Measurements from ENCODE around the gene FRMD1.

Gene FRMD1

DNA sequence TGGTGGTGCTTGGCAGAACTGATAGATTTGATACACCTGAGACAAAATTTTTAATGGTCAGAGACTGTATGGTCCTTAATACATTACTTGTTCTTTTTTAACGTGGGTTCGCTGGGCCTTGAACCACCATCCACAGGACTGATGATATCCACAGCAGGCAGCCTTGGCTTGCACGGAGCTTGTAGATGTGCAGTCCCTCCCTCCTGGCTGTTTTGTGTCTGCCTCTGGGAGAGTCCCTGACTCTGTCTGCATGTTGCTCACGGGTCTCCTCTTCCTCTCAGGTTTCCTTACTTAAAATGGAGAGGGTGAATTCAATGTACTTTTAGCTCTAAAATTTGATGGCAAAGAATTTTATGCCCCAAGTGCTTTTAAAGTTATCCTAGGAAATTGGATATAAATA is 64.0 kb downstream of the FRMD1 start:
- H3K36me3 ChIP-seq, result peaks cover 0 to 26% (median 4%) of the 10 kb centered on the region in 11 experiments; a peak in 8 of 22 replicates
- H3K27me3 ChIP-seq, result peaks cover 0 to 6% (median 0%) of the 10 kb centered on the region in 11 experiments; a peak in 1 of 22 replicates
- H3K9ac ChIP-seq, result no peak overlapping the region
- no peak overlapping the region for H3K27ac ChIP-seq
- H3K9me3 ChIP-seq (replicated peaks in 1 of 11), result peaks cover 49 to 96% (median 73%) of the 10 kb centered on the region in 11 experiments
- 0 out of 20 replicates have a peak overlapping the region, but pooled peaks of 1 of the 10 experiments have one; percentile 16 for H3K4me3 ChIP-seq
- no peaks in the 10 kb centered on the region for H4K20me1 ChIP-seq
- H3K4me2 ChIP-seq, result peak overlapping the region in 6 of 11 experiments; percentile 39 to 62 (median 51); a peak in 10 of 22 replicates
- TF ChIP-seq Cebpa-rat (IDR thresholded peaks at IDR 0.05), result no peak
- peaks cover 15 to 31% (median 25%) of the 10 kb centered on the region in 10 experiments for H3K4me1 ChIP-seq

DNA sequence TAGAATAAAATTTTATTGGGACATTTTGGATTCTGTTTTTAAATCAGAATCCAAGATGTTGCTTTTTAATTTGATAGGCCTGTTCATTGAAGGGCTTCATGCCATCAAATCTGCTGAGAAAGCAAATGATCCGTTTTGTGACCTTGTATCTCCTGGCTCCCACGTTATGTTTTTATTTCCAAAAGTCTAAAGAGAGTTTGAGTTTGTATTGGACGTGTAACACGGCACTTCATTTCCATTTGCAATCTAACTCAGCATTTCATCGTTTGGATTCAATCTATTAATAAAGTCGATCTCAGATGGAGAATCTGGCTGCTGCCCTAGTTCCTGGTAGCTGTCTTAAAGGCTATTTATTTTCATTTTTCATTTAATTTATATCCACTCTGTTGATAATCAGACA is 64.6 kb downstream of the FRMD1 start:
- Histone ChIP-seq H3K4me1 (peaks cover 15 to 31% (median 25%) of the 10 kb centered on the region in 10 experiments), H3K4me3 (no peak overlapping the region), H3K27me3 (peaks cover 0 to 6% (median 0%) of the 10 kb centered on the region in 11 experiments; a peak in 1 of 22 replicates), H3K9me3 (replicated peaks in 1 of 11) (peaks cover 55 to 96% (median 75%) of the 10 kb centered on the region in 11 experiments), H3K36me3 (peaks cover 0 to 31% (median 4%) of the 10 kb centered on the region in 11 experiments; a peak in 8 of 22 replicates), H4K20me1 (no peaks in the 10 kb centered on the region), H3K27ac (no peak overlapping the region), H3K4me2 (no peak overlapping the region; a peak in 1 of 22 replicates), H3K9ac (no peak overlapping the region)
- no peak for TF ChIP-seq Cebpa-rat (IDR thresholded peaks at IDR 0.05)

DNA sequence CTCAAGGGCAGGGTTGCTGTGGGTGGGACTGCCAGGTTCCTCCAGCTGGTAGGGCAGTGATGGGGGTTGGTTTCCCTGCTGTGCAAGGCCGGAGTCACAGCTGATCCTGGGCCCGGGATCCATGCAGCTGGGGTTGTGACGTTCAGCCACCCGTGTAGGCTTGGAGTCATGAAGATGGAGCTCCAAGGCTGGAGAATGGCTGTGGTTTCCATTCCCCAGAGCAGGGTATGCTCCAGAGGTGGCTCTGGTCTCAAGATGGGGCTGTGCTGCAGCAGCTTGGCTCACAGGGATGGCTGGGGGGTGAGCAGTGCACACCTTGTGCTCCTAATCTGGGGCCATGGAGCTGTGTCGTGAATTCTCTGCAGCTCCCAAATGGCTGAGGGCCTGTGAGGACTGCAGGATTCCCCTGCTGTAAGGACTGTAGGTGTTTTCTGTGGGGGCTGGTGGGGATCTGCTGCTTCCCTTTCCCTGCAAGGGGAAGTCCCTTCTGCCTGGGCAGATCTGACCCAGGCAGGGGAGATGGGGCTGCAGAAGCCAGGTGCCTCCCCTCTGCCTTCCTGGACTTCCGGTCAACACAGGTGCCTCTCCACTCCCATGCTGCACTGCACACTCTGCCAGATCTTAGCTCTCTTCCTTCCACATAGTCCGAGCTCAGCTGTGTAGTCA is 65.6 kb downstream of the FRMD1 start:
- Histone ChIP-seq H3K9me3 (replicated peaks in 1 of 11) (peaks cover 65 to 96% (median 78%) of the 10 kb centered on the region in 11 experiments), H3K27me3 (peaks cover 0 to 6% (median 0%) of the 10 kb centered on the region in 11 experiments; a peak in 1 of 22 replicates), H3K9ac (no peak overlapping the region), H3K4me2 (peak overlapping the region in 8 of 11 experiments; percentile 11 to 68 (median 41); a peak in 15 of 22 replicates), H4K20me1 (no peaks in the 10 kb centered on the region), H3K27ac (peak overlapping the region in 5 of 11 experiments; percentile 40 to 56 (median 47); a peak in 9 of 22 replicates), H3K4me1 (peaks cover 15 to 39% (median 25%) of the 10 kb centered on the region in 10 experiments), H3K36me3 (peaks cover 0 to 38% (median 4%) of the 10 kb centered on the region in 11 experiments; a peak in 8 of 22 replicates), H3K4me3 (no peak overlapping the region; a peak in 1 of 20 replicates)
- no peak for TF ChIP-seq Cebpa-rat (IDR thresholded peaks at IDR 0.05)

DNA sequence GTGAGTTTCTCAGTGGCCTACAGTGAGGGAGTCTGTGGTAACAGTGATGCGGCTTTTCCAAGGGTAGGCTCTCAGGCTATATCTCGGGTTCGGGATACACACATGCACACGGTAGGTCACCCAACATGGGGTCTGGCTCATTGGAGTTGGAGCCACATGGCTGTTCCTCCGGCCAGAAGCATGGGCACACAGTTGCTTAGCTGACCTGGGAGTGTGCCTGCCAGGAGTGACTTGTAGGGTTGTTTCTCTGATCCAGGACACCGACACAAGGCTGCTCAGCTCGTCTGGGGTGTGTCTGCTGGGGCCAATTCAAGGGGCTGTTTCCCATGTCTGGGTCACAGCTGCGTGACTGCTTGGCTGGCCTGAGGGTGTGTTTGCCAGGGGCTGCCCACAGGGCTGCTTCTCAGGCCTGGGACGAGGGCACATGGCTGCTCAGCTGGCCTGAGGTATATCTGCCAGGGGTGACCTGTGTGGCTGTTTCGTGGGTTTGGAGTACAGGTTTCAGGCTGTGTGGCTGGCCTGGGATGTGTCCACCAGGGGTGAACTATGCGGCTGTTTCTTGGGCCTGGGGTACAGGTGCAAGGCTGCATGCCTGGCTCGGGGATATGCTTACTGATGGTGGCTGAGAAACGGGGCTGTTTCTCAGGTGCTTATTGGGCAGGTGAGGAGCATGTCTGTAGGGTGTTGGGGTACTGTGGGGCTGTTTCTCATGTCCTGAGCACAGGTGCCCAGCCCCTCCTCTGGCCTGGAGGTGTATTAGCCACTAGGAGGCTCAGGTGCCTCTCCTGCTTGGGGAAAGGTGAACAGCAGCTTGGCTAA is 66.4 kb downstream of the FRMD1 start:
- peaks cover 20 to 47% (median 31%) of the 10 kb centered on the region in 10 experiments for H3K4me1 ChIP-seq
- H3K9ac ChIP-seq, result no peak overlapping the region
- peaks cover 0 to 38% (median 4%) of the 10 kb centered on the region in 11 experiments; a peak in 8 of 22 replicates for H3K36me3 ChIP-seq
- no peak for TF ChIP-seq Cebpa-rat (IDR thresholded peaks at IDR 0.05)
- peak overlapping the region in 6 of 11 experiments; percentile 11 to 60 (median 41); a peak in 9 of 22 replicates for H3K4me2 ChIP-seq
- peaks cover 71 to 97% (median 82%) of the 10 kb centered on the region in 11 experiments for H3K9me3 ChIP-seq (replicated peaks in 1 of 11)
- peak overlapping the region in 6 of 11 experiments; percentile 36 to 56 (median 45); a peak in 11 of 22 replicates for H3K27ac ChIP-seq
- H3K4me3 ChIP-seq, result peak overlapping the region in 1 of 10 experiments; percentile 3; a peak in 3 of 20 replicates
- H3K27me3 ChIP-seq, result peaks cover 0 to 6% (median 0%) of the 10 kb centered on the region in 11 experiments; a peak in 1 of 22 replicates
- no peaks in the 10 kb centered on the region for H4K20me1 ChIP-seq

DNA sequence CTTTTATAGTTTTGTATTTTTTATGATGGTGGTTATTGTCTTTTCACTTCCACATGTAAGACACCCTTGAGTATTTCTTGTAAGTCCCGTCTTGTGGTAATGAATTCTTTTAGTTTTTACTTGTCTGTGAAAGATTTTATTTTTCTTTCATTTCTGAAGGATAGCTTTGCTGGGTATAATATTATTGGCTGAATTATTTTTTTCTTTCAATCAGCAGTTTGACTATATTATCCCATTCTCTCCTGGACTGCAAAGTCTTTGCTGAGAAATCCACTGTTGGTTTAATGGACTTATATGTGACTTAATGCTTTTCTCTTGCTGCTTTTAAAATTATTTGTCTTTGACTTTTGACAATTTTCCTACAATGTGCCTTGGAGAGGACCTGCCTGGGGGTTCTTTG is 67.7 kb downstream of the FRMD1 start:
- Histone ChIP-seq H3K36me3 (peaks cover 0 to 38% (median 4%) of the 10 kb centered on the region in 11 experiments; a peak in 8 of 22 replicates), H3K27ac (0 out of 22 replicates have a peak overlapping the region, but pooled peaks of 1 of the 11 experiments have one; percentile 13), H3K9me3 (replicated peaks in 1 of 11) (peaks cover 68 to 86% (median 77%) of the 10 kb centered on the region in 11 experiments), H3K9ac (no peak overlapping the region), H3K4me1 (peaks cover 28 to 51% (median 38%) of the 10 kb centered on the region in 10 experiments), H3K4me2 (no peak overlapping the region), H4K20me1 (no peaks in the 10 kb centered on the region), H3K4me3 (no peak overlapping the region), H3K27me3 (peaks cover 0 to 6% (median 0%) of the 10 kb centered on the region in 11 experiments; a peak in 1 of 22 replicates)
- TF ChIP-seq Cebpa-rat (IDR thresholded peaks at IDR 0.05), result no peak

DNA sequence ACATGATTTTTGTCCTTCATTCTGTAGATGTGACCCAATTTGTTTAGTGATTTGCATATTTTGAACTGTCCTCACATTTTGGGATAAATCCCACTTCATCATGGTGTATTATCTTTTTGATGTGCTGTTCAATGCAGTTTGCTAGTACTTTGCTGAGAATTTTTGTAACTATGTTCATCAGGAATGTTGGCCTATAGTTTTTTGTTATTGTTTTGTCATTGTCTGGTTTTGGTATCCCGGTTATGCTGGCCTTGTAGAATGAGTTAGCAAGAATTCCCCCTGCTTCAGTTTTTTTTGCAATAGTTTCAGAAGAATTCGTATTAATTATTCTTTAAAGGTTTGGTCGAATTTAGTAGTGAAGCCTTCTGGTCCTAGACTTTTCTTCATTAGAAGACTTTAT is 69.7 kb downstream of the FRMD1 start:
- Histone ChIP-seq H3K4me1 (peaks cover 20 to 66% (median 48%) of the 10 kb centered on the region in 10 experiments), H3K9ac (no peak overlapping the region), H3K4me3 (no peak overlapping the region), H3K4me2 (no peak overlapping the region), H4K20me1 (no peaks in the 10 kb centered on the region), H3K27me3 (no peaks in the 10 kb centered on the region), H3K36me3 (peaks cover 0 to 42% (median 5%) of the 10 kb centered on the region in 11 experiments; a peak in 8 of 22 replicates), H3K27ac (peak overlapping the region in 9 of 11 experiments; percentile 87 to 97 (median 93); a peak in 17 of 22 replicates), H3K9me3 (replicated peaks in 1 of 11) (peaks cover 52 to 86% (median 73%) of the 10 kb centered on the region in 11 experiments)
- TF ChIP-seq Cebpa-rat (IDR thresholded peaks at IDR 0.05), result no peak

DNA sequence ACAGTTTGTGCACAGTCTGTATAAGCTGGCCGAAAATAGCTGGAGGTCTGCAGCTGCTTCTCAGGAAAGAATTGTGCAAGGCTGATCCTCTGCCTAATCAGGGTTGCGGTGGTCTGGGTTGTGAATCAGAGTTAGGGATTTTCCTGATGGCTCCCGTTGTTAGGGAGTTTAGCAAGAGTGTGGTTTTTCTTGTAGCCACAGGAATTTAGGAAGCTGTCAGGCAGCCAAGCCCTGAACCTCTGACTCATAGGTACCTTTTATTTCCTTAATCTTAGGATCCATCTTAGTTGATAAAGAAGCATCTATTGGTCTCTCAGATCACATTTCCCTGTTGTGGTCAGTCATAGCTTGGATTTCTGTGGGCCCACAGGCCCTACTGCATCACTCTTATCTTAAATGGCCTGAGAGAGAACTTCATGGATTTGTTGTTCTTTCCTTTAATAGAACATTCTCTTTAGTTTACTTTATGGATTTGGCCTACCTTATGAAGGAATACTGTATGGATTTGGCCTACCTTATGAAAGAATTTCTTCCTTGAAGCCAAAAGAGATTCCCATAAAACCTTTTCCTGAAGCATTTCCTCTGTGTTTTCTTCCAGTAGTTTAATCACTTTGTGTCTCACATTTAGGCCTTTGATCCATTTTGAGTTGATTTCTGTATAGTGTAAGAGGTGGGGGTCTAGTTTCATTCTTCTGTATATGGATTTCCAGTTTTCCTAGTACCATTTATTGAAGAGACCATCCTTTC is 71.2 kb downstream of the FRMD1 start:
- H3K4me2 ChIP-seq, result peak overlapping the region; percentile 30 to 83 (median 73)

More for the DNA sequence above, 71.2 kb downstream of the FRMD1 start:
- Histone ChIP-seq H3K9me3 (replicated peaks in 1 of 11) (peaks cover 49 to 74% (median 58%) of the 10 kb centered on the region in 11 experiments), H3K9ac (peak overlapping the region in 10 of 11 experiments; percentile 57 to 84 (median 80); a peak in 19 of 22 replicates), H3K4me1 (peaks cover 29 to 66% (median 54%) of the 10 kb centered on the region in 10 experiments), H4K20me1 (no peaks in the 10 kb centered on the region), H3K27me3 (no peaks in the 10 kb centered on the region), H3K4me3 (peak overlapping the region in 3 of 10 experiments; percentile 11 to 44 (median 16); a peak in 4 of 20 replicates), H3K36me3 (peaks cover 0 to 38% (median 5%) of the 10 kb centered on the region in 11 experiments; a peak in 8 of 22 replicates), H3K27ac (peak overlapping the region in 10 of 11 experiments; percentile 73 to 97 (median 92); a peak in 21 of 22 replicates)
- peak; percentile 89 to 100 (median 100) for TF ChIP-seq Cebpa-rat (IDR thresholded peaks at IDR 0.05)

Data from BLaER1 treated with 17β-estradiol and CSF1 and Interleukin-3, amounts not matched to agents 10 nM and 100 nM (cell line).